Frontal cortex (tissue), 4 donors: ENCODE results near the gene GCNT2. TPM values are rescaled to one million over a fixed set of nuclear protein-coding genes. Genes with fewer than 3 reads are reported as not detected.
"Not testable (repeated sequence)": the region's sequence is repeated elsewhere in the genome, so short reads cannot be mapped to it uniquely, and the experiment has no call there.

Experiments
- DNase-seq, 2 donors: peaks; one replicate each; pipeline ENCODE4 v3.0.0; 2012; ENCODE audit warnings: low spot score in 2 of 2
- FAIRE-seq: peaks from 2 replicates; lab custom pipeline; 2012; peaks lifted over from hg19 to GRCh38; lab: Jason Lieb, UNC
- total RNA-seq: library from RNA; depleted of rRNA; stranded (reverse); fragments of >200 nt; gene quantifications from one replicate; pipeline ENCODE4 v1.2.3, GENCODE V29; 2014
- donor health status: control.
- donor health status: control.
- donor health status: control.

The GCNT2 gene
- total RNA-seq, 1 donor from 2014 or later: 19.2 TPM

GRCh38 chr6:10511477-10511876 lies 9.7 kb upstream of the GCNT2 start:
- no peak for DNase-seq
- no peak for FAIRE-seq

DNA sequence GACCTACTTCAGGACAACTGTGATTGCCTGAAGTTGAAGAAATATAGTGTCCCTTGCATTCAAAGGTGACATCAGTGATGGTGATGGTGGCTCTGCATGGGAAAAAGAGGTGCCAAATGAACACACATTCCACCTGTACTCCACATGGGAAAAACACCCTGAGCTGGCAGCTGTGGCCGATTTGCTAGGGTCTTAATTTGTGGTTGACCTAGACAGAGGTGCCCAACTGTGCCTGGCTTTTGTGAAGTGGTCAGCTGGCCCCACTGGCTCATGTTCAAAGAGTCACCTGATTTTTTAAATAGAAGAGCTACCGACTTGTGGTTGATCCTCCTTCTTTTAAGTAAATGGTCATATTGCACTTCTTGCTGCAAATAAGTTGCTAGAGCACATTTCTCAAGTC lies 7.6 kb upstream of the GCNT2 start:
- DNase-seq (no peak), FAIRE-seq (no peak)

DNA sequence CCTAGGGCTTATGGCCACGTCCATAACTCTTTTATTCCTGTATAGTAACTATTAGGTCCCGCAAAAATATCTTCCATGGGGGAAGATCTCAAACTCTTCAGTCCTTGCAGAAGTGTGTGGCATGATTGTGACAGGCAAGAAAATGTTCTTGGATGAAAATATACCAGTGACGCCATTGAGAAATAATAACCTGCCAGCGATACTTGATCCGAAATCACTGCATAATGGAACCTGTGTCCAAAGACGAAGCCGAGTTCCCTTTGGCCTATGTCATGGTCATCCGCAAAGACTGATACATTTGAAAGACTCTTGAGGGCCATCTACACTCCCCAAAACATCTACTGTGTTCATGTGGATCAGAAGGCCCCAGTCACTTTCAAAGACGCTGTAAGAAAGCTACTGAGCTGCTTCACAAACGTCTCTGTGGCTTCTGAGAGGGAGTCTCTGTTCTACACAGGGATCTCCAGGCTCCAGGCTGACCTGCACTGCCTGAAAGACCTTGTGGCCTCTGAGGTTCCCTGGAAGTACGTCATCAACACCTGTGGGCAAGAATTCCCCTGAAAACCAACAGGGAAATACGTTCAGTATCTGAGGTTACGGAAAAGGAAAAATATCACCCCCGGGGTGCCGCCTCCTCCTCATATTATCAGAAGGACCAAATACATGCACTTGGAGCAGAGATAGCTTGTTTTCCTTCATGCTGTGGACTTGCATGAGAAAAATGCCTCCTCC lies 6.9 kb upstream of the GCNT2 start:
- FAIRE-seq (no peak), DNase-seq (no peak)

DNA sequence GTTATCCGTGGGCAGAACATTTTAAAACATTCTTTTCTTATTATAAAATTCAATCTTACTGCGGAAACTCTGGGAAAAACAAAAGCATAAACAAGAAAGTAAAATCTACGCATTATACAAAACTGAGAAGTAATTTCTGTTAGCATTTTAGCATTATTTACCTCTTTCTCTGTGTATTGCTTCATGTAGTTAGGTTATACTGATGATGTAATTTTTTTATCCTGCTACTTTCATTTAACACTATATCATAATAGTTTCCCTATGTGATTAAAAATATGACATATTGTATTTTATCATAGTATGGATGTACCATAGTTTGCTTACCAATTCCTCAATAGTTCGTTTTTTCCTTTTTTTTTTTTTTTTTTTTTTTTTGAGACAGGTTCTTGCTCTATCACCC lies 4.2 kb upstream of the GCNT2 start:
- FAIRE-seq (no peak), DNase-seq (no peak)

- no peak for FAIRE-seq
- no peak for DNase-seq
Observed at GRCh38 chr6:10518557-10519407, 2.4 kb upstream of the GCNT2 start.

DNA sequence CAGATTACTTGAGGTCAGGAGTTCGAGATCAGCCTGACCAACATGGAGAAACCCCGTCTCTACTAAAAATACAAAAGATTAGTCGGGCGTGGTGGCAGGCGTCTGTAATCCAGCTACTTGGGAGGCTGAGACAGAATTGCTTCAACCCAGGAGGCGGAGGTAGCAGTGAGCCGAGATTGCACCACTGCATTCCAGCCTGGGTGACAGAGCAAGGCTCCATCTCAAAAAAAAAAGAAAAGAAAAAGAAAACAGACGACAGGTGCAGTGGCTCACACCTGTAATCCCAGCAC lies 1.8 kb upstream of the GCNT2 start:
- not testable (repeated sequence) for DNase-seq, FAIRE-seq

DNA sequence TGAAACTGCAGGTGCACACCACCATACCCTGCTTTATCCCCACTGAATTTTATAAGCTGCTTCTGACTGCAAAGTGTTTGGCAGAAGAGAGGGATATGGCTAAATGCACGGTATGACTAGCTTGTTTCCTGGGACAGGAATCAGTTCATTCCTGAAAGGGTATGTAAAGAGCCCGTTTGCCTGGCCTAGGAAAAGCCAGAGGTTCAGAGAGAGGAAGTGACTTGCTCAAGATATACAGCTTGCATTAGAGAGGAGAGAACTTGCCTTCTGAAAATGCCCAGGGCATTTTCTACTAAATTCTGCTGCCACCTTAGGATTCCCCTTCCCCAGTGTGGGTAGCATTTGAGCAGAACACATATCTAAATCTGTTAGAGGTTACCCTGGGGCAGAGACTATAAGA lies 683 bp upstream of the GCNT2 start:
- DNase-seq: no peak
- FAIRE-seq: no peak

DNA sequence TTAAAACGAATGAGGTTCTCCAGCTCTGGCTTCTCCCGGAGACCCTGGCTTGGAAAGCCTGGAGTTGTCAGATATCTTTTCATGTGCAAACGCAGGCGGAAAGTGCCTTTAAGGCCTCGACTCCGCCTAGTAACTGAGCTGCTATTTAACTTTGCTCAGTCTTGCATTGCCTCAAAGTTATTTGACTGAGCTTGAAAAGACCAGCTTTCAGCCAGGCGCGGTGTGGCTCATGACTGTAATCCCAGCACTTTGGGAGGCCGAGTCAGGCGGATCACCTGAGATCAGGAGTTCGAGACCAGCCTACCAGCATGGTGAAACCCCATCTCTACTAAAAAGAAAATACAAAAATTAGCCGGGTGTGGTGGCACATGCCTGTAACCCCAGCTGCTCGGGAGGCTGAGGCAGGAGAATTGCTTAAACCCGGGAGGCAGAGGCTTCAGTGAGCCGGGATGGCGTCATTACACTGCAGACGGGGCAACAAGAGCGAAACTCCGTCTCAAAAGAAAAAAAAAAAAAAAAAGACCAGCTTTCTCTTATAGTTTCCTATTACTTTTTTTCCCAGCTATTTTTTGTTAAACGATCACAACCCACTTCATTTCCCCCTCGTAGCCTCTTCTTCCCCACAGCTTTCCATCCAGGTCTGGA lies 1.9 kb downstream of the GCNT2 start:
- DNase-seq (no peak), FAIRE-seq (no peak)

- DNase-seq: no peak
- no peak for FAIRE-seq
Observed at GRCh38 chr6:10526156-10526555, 5.0 kb downstream of the GCNT2 start.

DNA sequence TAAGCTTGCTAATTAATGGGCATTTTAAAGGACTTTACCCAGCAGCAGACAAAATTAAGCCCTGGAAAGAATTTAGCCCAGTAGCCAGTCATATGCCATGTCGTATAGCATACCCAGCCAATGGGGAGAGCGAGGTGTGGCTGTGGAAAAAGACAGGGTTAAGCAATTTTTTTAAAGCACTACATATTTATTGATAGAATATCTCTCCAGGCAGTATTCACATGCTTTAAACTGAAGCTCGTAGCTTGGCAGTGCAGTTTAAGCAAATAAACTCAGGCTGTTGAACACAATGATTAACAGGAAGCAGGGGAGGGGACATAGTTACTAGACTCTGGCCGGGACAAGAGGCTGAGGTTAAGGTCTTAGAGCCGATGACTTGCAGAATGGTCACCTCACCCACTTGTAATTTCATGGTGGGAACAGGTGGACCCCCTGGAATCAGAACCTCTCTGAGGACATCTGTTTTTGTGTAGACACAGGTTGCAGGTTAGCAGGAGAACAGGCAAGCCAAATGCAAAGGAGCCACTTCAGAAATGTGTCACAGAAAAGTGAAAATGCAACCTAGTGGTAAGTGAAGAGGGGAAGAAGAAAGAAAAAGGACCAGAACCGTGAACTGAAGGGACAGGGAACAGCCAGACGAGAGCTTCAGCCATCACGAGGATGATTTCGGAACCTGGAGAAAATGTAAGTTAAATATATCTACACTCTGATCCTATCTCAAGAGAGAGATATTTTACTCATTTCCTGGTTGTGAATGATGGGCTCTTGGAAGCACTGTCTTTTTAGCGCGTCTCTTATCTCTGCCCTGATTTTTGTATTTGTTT lies 7.2 kb downstream of the GCNT2 start:
- DNase-seq: no peak
- FAIRE-seq: no peak

- FAIRE-seq: no peak
- DNase-seq: no peak
Observed at GRCh38 chr6:10529231-10529801, 8.2 kb downstream of the GCNT2 start.

DNA sequence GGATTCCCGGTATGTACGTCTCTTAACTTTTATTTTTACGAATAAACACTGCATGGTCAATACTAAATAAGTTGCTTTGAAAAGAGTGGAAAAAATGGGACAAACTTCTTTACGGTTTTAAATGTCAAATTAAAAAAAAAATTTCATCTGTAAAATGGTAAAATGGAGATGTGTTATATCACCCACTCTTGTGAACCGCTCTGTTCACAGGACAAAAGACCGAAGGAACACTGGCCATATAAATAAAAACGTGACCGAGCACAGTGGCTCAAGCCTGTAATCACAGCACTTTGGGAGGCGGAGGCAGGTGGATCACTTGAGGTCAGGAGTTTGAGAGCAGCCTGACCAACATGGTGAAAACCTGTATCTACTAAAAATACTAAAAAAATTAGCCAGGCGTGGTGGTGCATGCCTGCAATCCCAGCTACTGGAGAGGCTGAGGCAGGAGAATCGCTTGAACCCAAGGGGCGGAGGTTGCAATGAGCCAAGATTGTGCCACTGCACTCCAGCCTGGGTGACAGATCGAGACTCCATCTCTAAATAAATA lies 8.8 kb downstream of the GCNT2 start:
- not testable (repeated sequence) for DNase-seq, FAIRE-seq

DNA sequence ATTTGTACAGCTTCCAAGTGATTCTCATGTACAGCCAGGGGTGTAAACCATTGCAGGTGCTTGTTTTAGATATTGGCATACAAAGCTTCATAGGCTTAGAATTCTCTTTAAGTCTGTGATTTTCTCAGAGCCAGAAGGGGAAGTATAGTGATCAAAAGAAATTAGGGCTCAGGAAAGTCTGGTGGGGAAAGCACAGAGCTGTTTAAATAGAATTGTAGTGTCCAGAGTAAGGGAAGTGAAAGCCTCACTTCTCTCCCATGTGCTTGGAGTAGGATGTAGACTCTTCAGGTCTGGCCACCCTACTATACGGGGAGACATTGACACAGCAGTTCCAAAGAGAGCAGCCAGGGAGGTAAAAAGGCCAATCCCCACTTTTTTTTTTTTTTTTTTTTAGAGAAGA lies 10.4 kb downstream of the GCNT2 start:
- no peak for FAIRE-seq
- DNase-seq: no peak

- FAIRE-seq (no peak), DNase-seq (no peak)
Observed at GRCh38 chr6:10531942-10532341, 10.8 kb downstream of the GCNT2 start.

- FAIRE-seq (no peak), DNase-seq (no peak)
Observed at GRCh38 chr6:10532392-10532791, 11.2 kb downstream of the GCNT2 start.

DNA sequence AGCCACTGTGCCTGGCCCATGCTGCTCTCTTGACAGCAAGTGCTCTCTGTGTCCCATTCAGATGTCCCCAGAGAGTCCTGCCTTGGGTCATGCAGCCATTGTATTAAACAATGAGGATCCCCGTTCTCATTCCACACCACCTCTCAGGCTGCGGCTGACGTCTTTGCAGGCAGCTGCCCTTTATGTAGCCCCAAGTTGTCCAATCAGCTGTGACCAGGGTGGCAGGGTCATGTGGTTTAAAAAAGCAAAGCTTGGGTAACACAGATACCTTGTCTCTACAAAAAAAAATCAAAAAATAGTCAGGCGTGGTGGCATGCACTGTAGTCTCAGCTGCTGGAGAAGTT lies 13.2 kb downstream of the GCNT2 start:
- FAIRE-seq (no peak), DNase-seq (no peak)

DNA sequence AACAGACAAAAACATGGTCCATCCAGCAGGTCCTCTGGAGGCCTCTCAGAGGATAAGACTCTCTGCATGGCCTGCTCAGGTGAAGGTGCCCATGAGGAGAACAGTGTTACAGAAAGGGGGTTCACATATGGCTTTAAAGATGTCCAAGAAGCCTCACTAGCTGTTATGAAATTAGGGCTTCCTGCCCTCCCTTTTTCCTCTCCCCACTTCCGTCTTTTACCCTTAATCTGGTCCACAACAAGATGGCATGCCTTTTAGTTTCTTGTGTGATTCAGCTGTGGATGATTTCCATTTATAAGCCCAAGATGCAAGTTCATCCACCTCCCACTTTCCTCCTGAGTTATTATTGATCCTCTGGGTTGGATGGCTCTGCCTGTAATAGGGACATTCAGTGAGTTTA lies 14.0 kb downstream of the GCNT2 start:
- no peak for DNase-seq
- no peak for FAIRE-seq

GRCh38 chr6:10537726-10538125 lies 16.6 kb downstream of the GCNT2 start:
- DNase-seq: no peak
- no peak for FAIRE-seq

DNA sequence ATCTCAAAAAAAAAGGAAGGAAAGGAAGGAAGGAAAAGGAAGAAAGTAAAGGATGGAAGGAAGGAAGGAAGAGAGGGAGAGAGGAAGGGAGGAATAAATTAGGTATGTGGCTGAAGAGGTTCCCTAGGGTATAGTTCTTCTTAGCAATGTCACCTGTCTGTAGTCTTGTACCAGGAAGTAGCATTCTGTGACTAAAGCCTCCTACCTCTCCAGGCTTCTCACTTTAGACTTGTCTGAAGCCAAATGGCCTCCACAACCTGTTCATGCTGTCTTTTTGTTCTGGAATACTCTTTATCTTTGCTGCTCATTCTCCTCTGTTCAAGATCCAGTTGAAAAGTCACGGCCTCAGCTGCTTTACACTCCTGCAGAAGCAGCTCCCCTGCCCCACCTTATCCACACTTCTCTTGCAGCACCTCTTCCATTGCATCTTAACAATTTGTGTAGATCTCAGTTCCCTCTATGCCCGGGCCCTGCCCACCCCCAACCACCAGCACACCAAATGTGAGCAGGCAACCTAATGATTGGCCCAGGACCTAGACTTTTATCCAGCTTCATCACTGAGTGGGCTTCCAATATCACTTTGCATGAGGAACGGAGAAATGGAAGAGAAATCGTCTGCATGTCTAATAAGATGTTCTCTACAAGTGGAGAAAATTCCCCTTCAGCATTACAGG lies 19.1 kb downstream of the GCNT2 start:
- DNase-seq (no peak), FAIRE-seq (no peak)
